K562 (cell line): ENCODE results near the gene DHRS3. TPM values are rescaled to one million over a fixed set of nuclear protein-coding genes. Genes with fewer than 3 reads are reported as not detected.

Source experiments
- CEBPZ ChIP-seq: fragments of 150-350 bp; IDR thresholded peaks from 2 replicates; pipeline ENCODE4 v1.6.1; 2014; ENCODE audit warnings: low read depth, mild to moderate bottlenecking, low read length, borderline replicate concordance
- GATAD2A ChIP-seq: fragments of 450-650 bp; IDR thresholded peaks from 2 replicates; pipeline ENCODE4 v1.6.1; 2017
- HDAC3 ChIP-seq: fragments of 450-650 bp; IDR thresholded peaks from 2 replicates; pipeline ENCODE4 v1.6.1; 2018; ENCODE audit warnings: borderline replicate concordance, mild to moderate bottlenecking, moderate library complexity; ENCODE audit not compliant: partially characterized antibody
- HMG20B ChIP-seq: fragments of 250-450 bp; sonication (Bioruptor Pico); IDR thresholded peaks from 2 replicates; pipeline ENCODE4 v1.5.0; 2021; ENCODE audit warnings: mild to moderate bottlenecking
- JUN ChIP-seq, 2 experiments: sonication (generic) in 1 of 2; formaldehyde crosslinking in 1 of 2; IDR thresholded peaks; 2 replicates each; pipeline versions ENCODE4 v1.6.1 to v1.8.0; 2012 to 2022; ENCODE audit warnings: borderline replicate concordance in 2 of 2, mild to moderate bottlenecking in 2 of 2, improper control_type of control experiment in 1 of 2, low read depth in 1 of 2, low read length in 1 of 2, missing genetic modification reagents in 1 of 2
- LEF1 ChIP-seq: fragments of 450-650 bp; IDR thresholded peaks from 2 replicates; pipeline ENCODE4 v1.6.1; 2016; ENCODE audit warnings: mild to moderate bottlenecking
- NBN ChIP-seq: fragments of 450-650 bp; IDR thresholded peaks from 2 replicates; pipeline ENCODE4 v1.6.1; 2016; ENCODE audit warnings: low read depth, mild to moderate bottlenecking
- NFE2L1 ChIP-seq: fragments of 450-650 bp; IDR thresholded peaks from 2 replicates; pipeline ENCODE4 v1.6.1; 2016; ENCODE audit warnings: missing genetic modification characterization, low read depth, mild to moderate bottlenecking, missing compliant biosample characterization, moderate library complexity, borderline replicate concordance
- NKRF ChIP-seq: fragments of 450-650 bp; IDR thresholded peaks from 2 replicates; pipeline ENCODE4 v1.6.1; 2016; ENCODE audit warnings: borderline replicate concordance
- PCBP2 ChIP-seq: fragments of 200-400 bp; formaldehyde crosslinking; IDR thresholded peaks from 2 replicates; pipeline ENCODE4 v1.6.1; 2018; ENCODE audit warnings: low read length, low read depth, mild to moderate bottlenecking, moderate library complexity; ENCODE audit not compliant: poor library complexity, severe bottlenecking
- POLR2H ChIP-seq: IDR thresholded peaks from 2 replicates; pipeline ENCODE4 v1.6.1; 2016; ENCODE audit warnings: missing genetic modification characterization, low read depth, mild to moderate bottlenecking, control low read depth, missing compliant biosample characterization, moderate library complexity
- SFPQ ChIP-seq: fragments of 200-400 bp; formaldehyde crosslinking; IDR thresholded peaks from 2 replicates; pipeline ENCODE4 v1.6.1; 2017; ENCODE audit warnings: mild to moderate bottlenecking, low read depth, low read length, moderate library complexity
- TAF15 ChIP-seq: fragments of 200-400 bp; formaldehyde crosslinking; IDR thresholded peaks from 2 replicates; pipeline ENCODE4 v1.6.1; 2017; ENCODE audit warnings: mild to moderate bottlenecking, low read depth, low read length, moderate library complexity
- TCF7 ChIP-seq: sonication (generic); IDR thresholded peaks from 2 replicates; pipeline ENCODE4 v1.6.1; 2016; ENCODE audit warnings: antibody characterized with exemption, borderline replicate concordance
- TRIM24 ChIP-seq, 2 experiments: fragments of 450-650 bp; IDR thresholded peaks; 2 replicates each; pipeline ENCODE4 v1.6.1; 2016
- TSC22D4 ChIP-seq: fragments of 450-650 bp; IDR thresholded peaks from 2 replicates; pipeline ENCODE4 v1.6.1; 2016; ENCODE audit warnings: missing genetic modification characterization, missing biosample characterization, control low read depth
- WHSC1 ChIP-seq: IDR thresholded peaks from one replicate; pipeline ENCODE4 v1.6.1; 2012; ENCODE audit warnings: low read length, control low read depth, inconsistent platforms
- ZBTB2 ChIP-seq: fragments of 450-650 bp; IDR thresholded peaks from 2 replicates; pipeline ENCODE4 v1.6.1; 2016; ENCODE audit warnings: antibody characterized with exemption
- ZKSCAN3 ChIP-seq: fragments of 250-450 bp; sonication (Bioruptor Pico); IDR thresholded peaks from 2 replicates; pipeline ENCODE4 v1.4.0; 2020
- polyA plus RNA-seq, 8 experiments: library from polyadenylated mRNA; depleted of rRNA in 4 of 8; stranded (reverse) in 5 of 8; unstranded in 3 of 8; fragments of >200 nt; fragmentation: Nextera tagmentation in 2 of 8; fragmentation: Illumina TruSeq in 1 of 8; extraction: Ambion mirVana in 2 of 8; extraction: Trizol in 1 of 8; gene quantifications; 2 replicates each; pipeline versions ENCODE4 v1.2.1 to v1.2.3, GENCODE V29; 2011 to 2014; ENCODE audit warnings: inconsistent platforms in 1 of 8, missing spikeins in 1 of 8
- total RNA-seq, 7 experiments: library from RNA; depleted of rRNA in 6 of 7; stranded (reverse); fragments of >200 nt in 6 of 7; fragmentation: Illumina TruSeq in 2 of 7; extraction: Trizol in 2 of 7; gene quantifications; 2 replicates each; pipeline versions ENCODE4 v1.2.1 to v1.2.3, GENCODE V29; 2011 to 2021; ENCODE audit warnings: low replicate concordance in 1 of 7

The DHRS3 gene
- total and polyA plus RNA-seq, 9 of the 15 experiments (the other 6 are each of a cell fraction or from before 2014, with no cell fraction given): 21.0 to 116 (median 58.7) TPM

GRCh38 chr1:12562955-12563576 is 54.9 kb downstream of the DHRS3 start (continued):
- TF ChIP-seq ZKSCAN3 (CRISPR knock-in tag) (no peak), TRIM24 (IDR thresholded peaks at IDR 0.05) (peak; percentile 80 to 91), NBN (peak; percentile 58; the same call in 1 of the 2 replicates), ZBTB2 (no peak), CEBPZ (0 out of 2 replicates have a peak, but pooled peaks have one; percentile 11), HDAC3 (no peak), TAF15 (no peak), NFE2L1 (tag) (no peak), WHSC1 (no peak), POLR2H (tag) (no peak), HMG20B (CRISPR knock-in tag) (no peak), JUN (IDR thresholded peaks at IDR 0.05; ENCODE audit: borderline replicate concordance, low read depth, low read length) (0 out of 2 replicates have a peak, but pooled peaks have one; percentile 55), JUN (CRISPR knock-in tag; IDR thresholded peaks at IDR 0.05; ENCODE audit: borderline replicate concordance) (no peak), LEF1 (peak; percentile 45; the same call in 1 of the 2 replicates), SFPQ (no peak), NKRF (no peak), GATAD2A (0 out of 2 replicates have a peak, but pooled peaks have one; percentile 57), PCBP2 (no peak), TSC22D4 (tag) (no peak), TCF7 (no peak)
